Activated B cell treated with CpG ODN at 0.5 μM for 24 hours (primary cell): Measurements from ENCODE around the gene KCTD21. TPM values are rescaled to one million over a fixed set of nuclear protein-coding genes. Genes with fewer than 3 reads are reported as not detected.
A peak's percentile ranks its signal among the peaks of the same experiment; 100 is the strongest.

Experiments used
- ATAC-seq: fragments of 200-7000 bp; cut with Tn5 transposase; one replicate; pipeline ENCODE4 v1.10.0; 2021; ENCODE audit warnings: low read depth, mild to moderate bottlenecking, moderate library complexity
- CTCF ChIA-PET: fragments of 350-600 bp; sonication (Branson Sonifier 250); formaldehyde crosslinking; loops from one replicate; lab custom pipeline; 2021; ENCODE audit warnings: antibody characterized with exemption; lab: Charles Lee
- POLR2A ChIA-PET: fragments of 350-600 bp; sonication (Branson Sonifier 250); formaldehyde crosslinking; loops from one replicate; lab custom pipeline; 2021; ENCODE audit warnings: antibody characterized with exemption; lab: Charles Lee
- DNase-seq: peaks from one replicate; pipeline ENCODE4 v3.0.0; 2022
- H3K27ac Mint-ChIP-seq: one replicate; pipeline ENCODE4 v1.8.0; 2020; ENCODE audit warnings: mixed read lengths
- H3K27me3 Mint-ChIP-seq: one replicate; pipeline ENCODE4 v1.8.0; 2021; ENCODE audit warnings: mixed read lengths
- H3K36me3 Mint-ChIP-seq: one replicate; pipeline ENCODE4 v1.8.0; 2021; ENCODE audit warnings: low read depth, mixed read lengths
- H3K4me1 Mint-ChIP-seq: one replicate; pipeline ENCODE4 v1.8.0; 2021; ENCODE audit warnings: mixed read lengths
- H3K4me3 Mint-ChIP-seq: one replicate; pipeline ENCODE4 v1.8.0; 2020; ENCODE audit warnings: mild to moderate bottlenecking, mixed read lengths
- H3K9me3 Mint-ChIP-seq: one replicate; pipeline ENCODE4 v1.8.0; 2020; ENCODE audit warnings: mixed read lengths
- CTCF ChIP-seq: fragments of 200-600 bp; IDR thresholded peaks from one replicate; pipeline ENCODE4 v1.8.0; 2022; ENCODE audit warnings: antibody characterized with exemption, mild to moderate bottlenecking
- intact Hi-C: fragments of 100-400 bp; cut with micrococcal nuclease; formaldehyde crosslinking; loops from one replicate; pipeline ENCODE4 v1.15.1; 2024
- total RNA-seq: library from RNA; stranded (reverse); gene quantifications from 2 replicates; pipeline ENCODE4 v1.2.3, GENCODE V29; 2022

KCTD21 gene
- total RNA-seq, 1 donor from 2014 or later, result 3.2 TPM

DNA sequence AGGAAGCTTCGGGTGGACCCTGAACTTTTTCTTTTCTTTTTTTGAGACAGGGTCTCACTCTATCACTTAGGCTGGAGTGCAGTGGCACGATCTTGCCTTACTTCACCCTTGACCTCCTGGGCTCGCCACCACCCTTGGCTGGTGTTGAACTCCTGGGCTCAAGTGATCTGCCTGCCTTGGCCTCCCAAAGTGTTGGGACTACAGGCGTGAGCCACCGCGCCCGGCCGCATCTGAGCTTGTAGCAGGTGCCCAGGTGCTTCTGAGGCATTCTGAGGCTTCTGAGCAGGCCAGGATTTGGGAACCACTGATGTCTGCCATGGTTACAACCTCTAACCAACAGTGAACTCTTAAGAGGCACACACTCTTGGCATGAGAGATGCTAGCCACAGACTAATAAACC, 5.4 kb upstream of the KCTD21 start:
- DNase-seq (no peak), ATAC-seq (no peak)
- no peak overlapping the region for H3K27ac Mint-ChIP-seq
- no peak for TF ChIP-seq CTCF
- POLR2A ChIA-PET, result interaction anchor here (0.6 kb wide), 1 partner anchor 238 kb away, joined by 6 read pairs; no protein-coding TSS in a partner anchor
- CTCF ChIA-PET, result no interaction called here
- intact Hi-C loops, result no loop called here
- H3K9me3 Mint-ChIP-seq, result no peaks in the 10 kb centered on the region
- no peaks in the 10 kb centered on the region for H3K27me3 Mint-ChIP-seq
- H3K4me3 Mint-ChIP-seq, result no peak overlapping the region
- peaks cover 18% of the 10 kb centered on the region for H3K4me1 Mint-ChIP-seq
- no peaks in the 10 kb centered on the region for H3K36me3 Mint-ChIP-seq

- no peak for TF ChIP-seq CTCF
- H3K9me3 Mint-ChIP-seq, result no peaks in the 10 kb centered on the region
- CTCF ChIA-PET, result no interaction called here
- peaks cover 21% of the 10 kb centered on the region for H3K4me1 Mint-ChIP-seq
- no peak overlapping the region for H3K27ac Mint-ChIP-seq
- H3K4me3 Mint-ChIP-seq, result no peak overlapping the region
- no peak for DNase-seq
- no peak for ATAC-seq
- H3K27me3 Mint-ChIP-seq, result no peaks in the 10 kb centered on the region
- POLR2A ChIA-PET, result interaction anchor here (0.6 kb wide), 1 partner anchor 239 kb away, joined by 6 read pairs; no protein-coding TSS in a partner anchor
- peaks cover 5% of the 10 kb centered on the region for H3K36me3 Mint-ChIP-seq
- intact Hi-C loops, result no loop called here
Observed at GRCh38 chr11:78192911-78193351, 4.5 kb upstream of the KCTD21 start.

DNA sequence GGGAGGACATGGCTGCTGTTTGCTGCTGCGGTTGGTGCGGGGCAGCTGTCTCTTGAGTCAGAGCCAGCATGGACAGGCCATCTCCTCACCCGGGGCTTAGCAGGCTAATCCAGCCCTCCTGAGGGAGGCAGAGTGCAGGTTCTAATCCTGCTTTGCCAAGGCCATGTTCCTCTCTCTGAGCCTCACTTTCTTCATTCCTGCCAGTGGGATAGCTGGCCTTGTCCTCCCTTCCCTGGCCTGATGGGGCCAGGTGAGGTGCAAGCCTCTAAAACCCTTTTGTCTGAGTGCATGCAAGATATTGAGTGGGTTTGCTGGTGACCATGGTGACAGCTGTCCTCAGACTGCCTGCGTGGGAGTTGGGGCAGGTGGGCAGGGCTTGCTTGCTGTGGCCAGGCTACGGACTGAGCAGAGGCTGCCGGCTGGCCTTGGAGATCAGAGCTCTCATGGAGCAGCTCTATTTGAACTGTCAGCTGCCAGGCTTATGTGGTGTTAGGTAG, 3.8 kb upstream of the KCTD21 start:
- CTCF ChIA-PET, result no interaction called here
- POLR2A ChIA-PET, result no interaction called here
- no peaks in the 10 kb centered on the region for H3K27me3 Mint-ChIP-seq
- H3K27ac Mint-ChIP-seq, result no peak overlapping the region
- peaks cover 27% of the 10 kb centered on the region for H3K4me1 Mint-ChIP-seq
- DNase-seq (no peak), ATAC-seq (no peak)
- no peak for TF ChIP-seq CTCF
- H3K4me3 Mint-ChIP-seq, result no peak overlapping the region
- peaks cover 7% of the 10 kb centered on the region for H3K36me3 Mint-ChIP-seq
- intact Hi-C loops, result no loop called here
- no peaks in the 10 kb centered on the region for H3K9me3 Mint-ChIP-seq

DNA sequence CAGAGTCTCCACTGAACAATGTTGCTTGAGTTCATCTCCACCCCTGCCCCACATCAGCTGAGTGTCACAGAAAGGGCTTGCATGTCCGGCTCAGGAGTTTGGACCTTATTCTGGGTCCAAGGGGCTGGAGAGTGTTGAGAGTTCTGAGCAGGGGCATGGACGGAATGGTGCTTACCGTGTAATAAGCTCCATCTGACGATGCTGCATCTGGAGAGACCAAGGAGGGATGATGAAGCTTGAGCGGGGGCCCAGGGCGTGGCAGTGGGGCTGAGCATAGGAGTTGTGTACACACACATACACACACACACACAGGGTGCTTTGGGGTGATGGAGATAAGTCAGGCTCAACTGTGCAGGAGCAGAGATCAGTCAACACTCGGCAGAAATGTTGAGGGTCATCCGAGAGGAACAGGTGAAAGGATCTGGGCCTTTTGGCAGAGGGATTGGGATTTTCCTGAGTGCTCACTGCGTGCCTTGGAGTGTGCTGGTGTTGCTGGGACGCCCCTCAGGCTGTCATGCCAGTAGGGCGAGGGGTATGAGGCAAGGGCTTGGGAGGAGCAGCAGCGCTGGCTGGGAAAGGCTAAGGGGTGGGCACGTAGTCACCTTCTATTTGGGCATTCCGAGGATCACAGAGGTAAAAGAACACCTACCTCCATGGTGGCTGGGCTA, 2.6 kb upstream of the KCTD21 start:
- intact Hi-C loops, result no loop called here
- ChIA-PET POLR2A (interaction anchor here (3.3 kb wide), 1 partner anchor 52 kb away, joined by 25 read pairs; the partner anchor contains the start of gene ALG8), CTCF (no interaction called here)
- Mint-ChIP-seq H3K4me1 (peaks cover 36% of the 10 kb centered on the region), H3K9me3 (no peaks in the 10 kb centered on the region), H3K27ac (no peak overlapping the region), H3K4me3 (peak overlapping the region; percentile 25), H3K27me3 (no peaks in the 10 kb centered on the region), H3K36me3 (peaks cover 7% of the 10 kb centered on the region)
- no peak for ATAC-seq
- TF ChIP-seq CTCF, result no peak
- no peak for DNase-seq

GRCh38 chr11:78190374-78190773, 1.9 kb upstream of the KCTD21 start:
- no peak for DNase-seq
- H3K4me1 Mint-ChIP-seq, result peaks cover 36% of the 10 kb centered on the region
- POLR2A ChIA-PET, result interaction anchor here (3.3 kb wide), 1 partner anchor 51 kb away, joined by 25 read pairs; the partner anchor contains the start of gene ALG8

More at GRCh38 chr11:78190374-78190773, 1.9 kb upstream of the KCTD21 start:
- CTCF ChIA-PET, result no interaction called here
- intact Hi-C loops, result no loop called here
- no peak for TF ChIP-seq CTCF
- no peak for ATAC-seq
- Mint-ChIP-seq H3K27me3 (no peaks in the 10 kb centered on the region), H3K9me3 (no peaks in the 10 kb centered on the region), H3K4me3 (peak overlapping the region; percentile 56), H3K36me3 (peaks cover 7% of the 10 kb centered on the region), H3K27ac (no peak overlapping the region)
